H9 (cell line): ENCODE results near the gene ZNF578. TPM values are rescaled to one million over a fixed set of nuclear protein-coding genes. Genes with fewer than 3 reads are reported as not detected.

Experiments used
- DNase-seq: peaks from one replicate; pipeline ENCODE4 v3.0.0-alpha.2; 2017
- H2AFZ ChIP-seq: one replicate; pipeline ENCODE4 v1.6.1; 2013; ENCODE audit warnings: mild to moderate bottlenecking, low read length, control low read depth, moderate library complexity
- H2AK5ac ChIP-seq: 2 replicates; pipeline ENCODE4 v1.6.1; 2013; ENCODE audit warnings: low read length, control low read depth, mixed read lengths; ENCODE audit not compliant: insufficient read length
- H2BK120ac ChIP-seq: one replicate; pipeline ENCODE4 v1.6.1; 2013; ENCODE audit warnings: low read depth, mild to moderate bottlenecking, low read length, control low read depth, inconsistent platforms; ENCODE audit not compliant: poor library complexity, severe bottlenecking
- H2BK12ac ChIP-seq: 2 replicates; pipeline ENCODE4 v1.6.1; 2013; ENCODE audit warnings: low read length, control low read depth, mixed read lengths, low read depth; ENCODE audit not compliant: insufficient read length
- H2BK15ac ChIP-seq: 2 replicates; pipeline ENCODE4 v1.6.1; 2013; ENCODE audit warnings: low read depth, low read length, control low read depth
- H2BK20ac ChIP-seq: one replicate; pipeline ENCODE4 v1.6.1; 2013; ENCODE audit warnings: low read depth, mild to moderate bottlenecking, low read length, control low read depth, inconsistent platforms; ENCODE audit not compliant: poor library complexity, severe bottlenecking
- H2BK5ac ChIP-seq: 2 replicates; pipeline ENCODE4 v1.6.1; 2013; ENCODE audit warnings: low read length, control low read depth, mixed read lengths; ENCODE audit not compliant: insufficient read length
- H3K14ac ChIP-seq: 2 replicates; pipeline ENCODE4 v1.6.1; 2013; ENCODE audit warnings: low read length, control low read depth; ENCODE audit not compliant: insufficient read depth
- H3K18ac ChIP-seq: 2 replicates; pipeline ENCODE4 v1.6.1; 2013; ENCODE audit warnings: low read depth, mild to moderate bottlenecking, mixed read lengths, low read length, control low read depth; ENCODE audit not compliant: insufficient read length
- H3K23ac ChIP-seq: 2 replicates; pipeline ENCODE4 v1.6.1; 2013; ENCODE audit warnings: low read length, control low read depth, mixed read lengths, low read depth; ENCODE audit not compliant: insufficient read length
- H3K23me2 ChIP-seq: 2 replicates; pipeline ENCODE4 v1.6.1; 2013; ENCODE audit warnings: low read depth, mild to moderate bottlenecking, mixed read lengths, low read length, control low read depth; ENCODE audit not compliant: insufficient read length, poor library complexity, severe bottlenecking
- H3K27ac ChIP-seq: 2 replicates; pipeline ENCODE4 v1.5.1; 2013; ENCODE audit warnings: low read length, control low read depth, mixed read lengths, low read depth; ENCODE audit not compliant: insufficient read length
- H3K27me3 ChIP-seq: 2 replicates; pipeline ENCODE4 v1.6.1; 2013; ENCODE audit warnings: low read length, control low read depth, inconsistent platforms; ENCODE audit not compliant: insufficient read depth
- H3K4ac ChIP-seq: 2 replicates; pipeline ENCODE4 v1.6.1; 2013; ENCODE audit warnings: low read depth, mild to moderate bottlenecking, control low read depth, inconsistent platforms, low read length, moderate library complexity
- H3K4me1 ChIP-seq: 2 replicates; pipeline ENCODE4 v1.6.1; 2013; ENCODE audit warnings: low read length, control low read depth, inconsistent platforms; ENCODE audit not compliant: insufficient read depth
- H3K4me2 ChIP-seq: 2 replicates; pipeline ENCODE4 v1.6.1; 2013; ENCODE audit warnings: low read length, control low read depth, mixed read lengths; ENCODE audit not compliant: insufficient read length, insufficient read depth
- H3K56ac ChIP-seq: 2 replicates; pipeline ENCODE4 v1.6.1; 2013; ENCODE audit warnings: low read depth, mild to moderate bottlenecking, mixed read lengths, low read length, control low read depth; ENCODE audit not compliant: insufficient read length
- H3K79me1 ChIP-seq: 2 replicates; pipeline ENCODE4 v1.6.1; 2013; ENCODE audit warnings: low read depth, mild to moderate bottlenecking, moderate library complexity, low read length, control low read depth, inconsistent platforms; ENCODE audit not compliant: insufficient read depth, poor library complexity, severe bottlenecking
- H3K79me2 ChIP-seq: 2 replicates; pipeline ENCODE4 v1.6.1; 2013; ENCODE audit warnings: low read length, control low read depth, inconsistent platforms; ENCODE audit not compliant: insufficient read depth
- H3K9ac ChIP-seq: 2 replicates; pipeline ENCODE4 v1.6.1; 2013; ENCODE audit warnings: low read length, control low read depth, mixed read lengths; ENCODE audit not compliant: insufficient read length; ENCODE audit errors: extremely low read depth
- H3K9me3 ChIP-seq: one replicate; pipeline ENCODE4 v1.6.1; 2013; ENCODE audit warnings: low read depth, low read length, inconsistent platforms; ENCODE audit not compliant: control insufficient read depth
- H3T11ph ChIP-seq: one replicate; pipeline ENCODE4 v1.6.1; 2013; ENCODE audit warnings: mild to moderate bottlenecking, low read length, control low read depth, inconsistent platforms
- H4K20me1 ChIP-seq: one replicate; pipeline ENCODE4 v1.6.1; 2013; ENCODE audit not compliant: control insufficient read depth, insufficient read length, insufficient read depth
- H4K5ac ChIP-seq: 2 replicates; pipeline ENCODE4 v1.6.1; 2013; ENCODE audit warnings: low read depth, mild to moderate bottlenecking, mixed read lengths, low read length, control low read depth; ENCODE audit not compliant: insufficient read length
- H4K8ac ChIP-seq: replicated peaks from 2 replicates; pipeline ENCODE4 v1.6.1; 2013; ENCODE audit warnings: low read length, control low read depth, mixed read lengths, low read depth; ENCODE audit not compliant: insufficient read length
- H4K91ac ChIP-seq: 2 replicates; pipeline ENCODE4 v1.6.1; 2013; ENCODE audit warnings: low read depth, mild to moderate bottlenecking, moderate library complexity, mixed read lengths, low read length, control low read depth; ENCODE audit not compliant: insufficient read length
- H3K27ac Mint-ChIP-seq, 3 experiments: 2 replicates in 2 of 3; 3 replicates in 1 of 3; pipeline ENCODE4 v1.8.0; 2020 to 2021; ENCODE audit warnings: mixed read lengths in 3 of 3, mild to moderate bottlenecking in 1 of 3, moderate library complexity in 1 of 3
- H3K27me3 Mint-ChIP-seq: 2 replicates; pipeline ENCODE4 v1.8.0; 2021; ENCODE audit warnings: low read depth, mild to moderate bottlenecking, moderate library complexity, mixed read lengths
- H3K36me3 Mint-ChIP-seq, 3 experiments: 2 replicates in 2 of 3; 3 replicates in 1 of 3; pipeline ENCODE4 v1.8.0; 2020 to 2021; ENCODE audit warnings: low read depth in 3 of 3, mixed read lengths in 3 of 3; ENCODE audit not compliant: insufficient read depth in 1 of 3
- H3K4me1 Mint-ChIP-seq, 2 experiments: 2 replicates each; pipeline ENCODE4 v1.8.0; 2020; ENCODE audit warnings: mixed read lengths in 2 of 2
- H3K4me3 Mint-ChIP-seq, 2 experiments: 2 replicates in 1 of 2; 3 replicates in 1 of 2; pipeline ENCODE4 v1.8.0; 2020 to 2021; ENCODE audit warnings: mild to moderate bottlenecking in 2 of 2, mixed read lengths in 2 of 2, moderate library complexity in 1 of 2
- H3K9me3 Mint-ChIP-seq, 2 experiments: 2 replicates in 1 of 2; 3 replicates in 1 of 2; pipeline ENCODE4 v1.8.0; 2020; ENCODE audit warnings: mild to moderate bottlenecking in 2 of 2, mixed read lengths in 2 of 2, moderate library complexity in 1 of 2
- CTCF ChIP-seq: fragments of 200-600 bp; sonication (generic); conservative IDR thresholded peaks from 3 replicates; pipeline ENCODE4 v1.8.0; 2021; ENCODE audit warnings: antibody characterized with exemption, mild to moderate bottlenecking
- WGBS: extraction: QIAGEN DNeasy Blood & Tissue Kit; methylation state at CpG from one replicate; pipeline ENCODE4 v1.1.7; 2013; ENCODE audit warnings: missing lambda C conversion rate, low lambda C conversion rate, mixed read lengths; ENCODE audit not compliant: insufficient read length; ENCODE audit errors: extremely low coverage; 5-methylcytosine and 5-hydroxymethylcytosine counted together
- total RNA-seq: library from RNA; stranded (reverse); gene quantifications from 2 replicates; pipeline ENCODE4 v1.2.1, GENCODE V29; 2021

ZNF578 gene
- total RNA-seq, 1 experiment from 2014 or later, result 5.3 TPM

GRCh38 chr19:52410276-52410675 is 43.1 kb upstream of the ZNF578 start:
- Histone ChIP-seq H2BK20ac (no peak overlapping the region), H4K20me1 (no peaks in the 10 kb centered on the region), H3K27me3 (no peaks in the 10 kb centered on the region), H3K4ac (no peak overlapping the region), H3K23me2 (no peaks in the 10 kb centered on the region), H3K56ac (no peak overlapping the region), H3K79me2 (no peaks in the 10 kb centered on the region), H3T11ph (no peak overlapping the region), H2BK120ac (no peak overlapping the region), H3K14ac (no peak overlapping the region), H3K79me1 (no peaks in the 10 kb centered on the region), H2AK5ac (no peak overlapping the region), H3K18ac (no peak overlapping the region), H2BK12ac (no peak overlapping the region), H3K4me2 (no peak overlapping the region), H3K27ac (no peak overlapping the region), H4K5ac (no peak overlapping the region), H2BK15ac (no peak overlapping the region), H3K4me1 (no peaks in the 10 kb centered on the region), H4K91ac (no peak overlapping the region), H2AFZ (no peak overlapping the region), H4K8ac (no peak overlapping the region), H2BK5ac (no peak overlapping the region), H3K23ac (no peak overlapping the region), H3K9ac (no peak overlapping the region), H3K9me3 (peaks cover 42% of the 10 kb centered on the region)
- H3K27me3 Mint-ChIP-seq, result peaks cover 2% of the 10 kb centered on the region
- no peaks in the 10 kb centered on the region for H3K4me1 Mint-ChIP-seq
- no peak for TF ChIP-seq CTCF
- H3K4me3 Mint-ChIP-seq, result no peak overlapping the region
- H3K27ac Mint-ChIP-seq, result no peak overlapping the region
- DNase-seq, result no peak
- no CpG with 5 or more reads among the region's 6 CpGs for WGBS
- peaks cover 0 to 8% (median 0%) of the 10 kb centered on the region in 3 experiments; a peak in 2 of 7 replicates for H3K36me3 Mint-ChIP-seq
- H3K9me3 Mint-ChIP-seq, result peaks cover 87% of the 10 kb centered on the region in 2 experiments
